ENCODE measurements around the gene BIRC7.

DNA sequence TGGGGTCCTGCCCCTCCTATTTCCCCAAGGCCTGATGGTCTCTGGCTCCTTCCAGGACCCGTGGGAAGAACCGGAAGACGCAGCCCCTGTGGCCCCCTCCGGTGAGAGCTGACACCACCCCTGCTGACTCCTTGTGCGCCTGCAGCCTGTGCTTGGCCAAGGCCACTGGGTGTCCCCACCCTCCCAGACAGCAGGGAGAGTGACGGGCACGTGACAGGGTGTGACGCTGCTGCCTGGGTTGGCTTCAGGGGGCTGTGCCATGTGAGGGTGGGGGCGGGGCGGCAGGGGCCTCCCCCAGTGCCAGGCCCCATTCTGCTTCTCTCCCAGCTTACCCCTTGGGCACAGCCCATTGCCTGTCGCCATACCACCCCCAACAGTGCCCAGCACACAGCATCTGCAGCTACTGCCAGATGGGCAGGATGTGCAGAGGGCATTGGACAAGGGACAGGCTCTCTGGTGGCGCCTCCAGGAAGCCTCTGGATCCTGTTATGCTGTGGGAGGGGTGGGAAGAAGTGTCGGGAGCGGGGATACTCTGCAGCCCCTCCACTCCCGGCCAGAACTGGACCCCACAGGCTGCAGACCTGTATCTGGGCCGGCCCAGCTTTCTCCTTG lies 2.9 kb downstream of the BIRC7 start:
- TF ChIP-seq, protein P1, sequence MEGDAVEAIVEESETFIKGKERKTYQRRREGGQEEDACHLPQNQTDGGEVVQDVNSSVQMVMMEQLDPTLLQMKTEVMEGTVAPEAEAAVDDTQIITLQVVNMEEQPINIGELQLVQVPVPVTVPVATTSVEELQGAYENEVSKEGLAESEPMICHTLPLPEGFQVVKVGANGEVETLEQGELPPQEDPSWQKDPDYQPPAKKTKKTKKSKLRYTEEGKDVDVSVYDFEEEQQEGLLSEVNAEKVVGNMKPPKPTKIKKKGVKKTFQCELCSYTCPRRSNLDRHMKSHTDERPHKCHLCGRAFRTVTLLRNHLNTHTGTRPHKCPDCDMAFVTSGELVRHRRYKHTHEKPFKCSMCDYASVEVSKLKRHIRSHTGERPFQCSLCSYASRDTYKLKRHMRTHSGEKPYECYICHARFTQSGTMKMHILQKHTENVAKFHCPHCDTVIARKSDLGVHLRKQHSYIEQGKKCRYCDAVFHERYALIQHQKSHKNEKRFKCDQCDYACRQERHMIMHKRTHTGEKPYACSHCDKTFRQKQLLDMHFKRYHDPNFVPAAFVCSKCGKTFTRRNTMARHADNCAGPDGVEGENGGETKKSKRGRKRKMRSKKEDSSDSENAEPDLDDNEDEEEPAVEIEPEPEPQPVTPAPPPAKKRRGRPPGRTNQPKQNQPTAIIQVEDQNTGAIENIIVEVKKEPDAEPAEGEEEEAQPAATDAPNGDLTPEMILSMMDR (IDR thresholded peaks at IDR 0.05) = no peak
- TF ChIP-seq POLR2A (IDR thresholded peaks at IDR 0.05) = no peak
